Skeletal muscle satellite cell (primary cell): ENCODE data around the gene NT5C2.
"Not testable (repeated sequence)": the region's sequence is repeated elsewhere in the genome, so short reads cannot be mapped to it uniquely, and the experiment has no call there.

ENCODE experiments used
- H3K27me3 ChIP-seq: 2 replicates; pipeline ENCODE4 v1.7.0; 2013; ENCODE audit warnings: low read length; ENCODE audit not compliant: control insufficient read depth, insufficient read depth
- H3K36me3 ChIP-seq: 2 replicates; pipeline ENCODE4 v1.7.0; 2013; ENCODE audit warnings: mild to moderate bottlenecking, control low read depth, low read length; ENCODE audit not compliant: insufficient read depth
- H3K4me1 ChIP-seq: 2 replicates; pipeline ENCODE4 v1.7.0; 2013; ENCODE audit warnings: low read length; ENCODE audit not compliant: control insufficient read depth, insufficient read depth
- H3K4me2 ChIP-seq: 2 replicates; pipeline ENCODE4 v1.7.0; 2013; ENCODE audit warnings: mild to moderate bottlenecking, low read length
- H3K4me3 ChIP-seq: 2 replicates; pipeline ENCODE4 v1.7.0; 2013; ENCODE audit warnings: low read length
- H3K9ac ChIP-seq: 2 replicates; pipeline ENCODE4 v1.7.0; 2013; ENCODE audit warnings: mild to moderate bottlenecking, low read depth, low read length, moderate library complexity
- H3K9me3 ChIP-seq: replicated peaks from 2 replicates; pipeline ENCODE4 v1.7.0; 2013; ENCODE audit warnings: mild to moderate bottlenecking, control low read depth, low read length

NT5C2 gene

GRCh38 chr10:103139803-103140202 lies 53.3 kb downstream of the NT5C2 start:
- Histone ChIP-seq H3K9ac (no peak overlapping the region), H3K9me3 (no peaks in the 10 kb centered on the region), H3K36me3 (peaks cover 35% of the 10 kb centered on the region), H3K4me1 (peaks cover 3% of the 10 kb centered on the region), H3K4me2 (no peak overlapping the region), H3K4me3 (no peak overlapping the region), H3K27me3 (no peaks in the 10 kb centered on the region)

DNA sequence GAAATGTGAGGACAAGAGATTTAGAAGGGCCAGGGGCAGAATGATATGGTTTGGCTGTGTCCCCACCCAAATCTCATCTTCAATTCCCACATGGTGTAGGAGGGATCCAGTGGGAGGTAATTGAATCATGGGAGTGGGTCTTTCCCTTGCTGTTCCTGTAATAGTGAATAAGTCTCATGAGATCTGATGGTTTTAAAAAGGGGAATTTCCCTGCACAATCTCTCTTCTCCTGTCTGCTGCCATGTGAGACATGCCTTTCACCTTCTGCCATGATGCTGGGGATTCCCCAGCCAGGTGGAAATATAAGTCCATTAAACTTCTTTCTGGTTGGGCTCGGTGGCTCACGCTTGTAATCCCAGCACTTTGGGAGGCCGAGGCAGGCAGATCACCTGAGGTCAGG lies 57.9 kb downstream of the NT5C2 start:
- H3K36me3 ChIP-seq, result peaks cover 31% of the 10 kb centered on the region

DNA sequence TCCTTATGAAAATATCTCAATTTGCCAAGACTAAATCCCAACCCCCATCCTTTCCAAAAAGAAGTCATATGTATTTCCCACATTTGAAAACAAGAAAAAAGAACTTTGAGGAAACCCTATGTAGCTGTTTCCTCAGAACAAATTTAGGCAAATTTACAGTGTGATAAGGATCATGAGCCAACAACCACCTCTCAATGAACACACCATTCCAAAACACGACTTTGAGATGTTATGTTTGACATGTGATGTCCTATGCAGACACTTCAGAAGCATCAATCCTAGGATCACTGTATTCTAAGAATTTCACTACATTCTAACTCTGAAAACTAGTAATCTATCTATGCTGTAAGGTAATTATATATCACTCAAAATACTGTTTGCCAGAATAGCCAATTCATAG lies 62.2 kb downstream of the NT5C2 start:
- Histone ChIP-seq H3K9ac (no peak overlapping the region), H3K4me3 (no peak overlapping the region), H3K9me3 (no peaks in the 10 kb centered on the region), H3K36me3 (peaks cover 20% of the 10 kb centered on the region), H3K4me1 (peaks cover 1% of the 10 kb centered on the region), H3K27me3 (no peaks in the 10 kb centered on the region), H3K4me2 (no peak overlapping the region)

More for the DNA sequence above, 57.9 kb downstream of the NT5C2 start:
- H3K27me3 ChIP-seq, H3K4me2 ChIP-seq, H3K4me3 ChIP-seq, H3K9ac ChIP-seq, H3K4me1 ChIP-seq, H3K9me3 ChIP-seq: not testable (repeated sequence)

- not testable (repeated sequence) for H3K4me2 ChIP-seq, H3K9me3 ChIP-seq, H3K4me3 ChIP-seq, H3K27me3 ChIP-seq, H3K9ac ChIP-seq, H3K4me1 ChIP-seq
- peaks cover 21% of the 10 kb centered on the region for H3K36me3 ChIP-seq
Measured at GRCh38 chr10:103130180-103130579, 62.9 kb downstream of the NT5C2 start.

GRCh38 chr10:103127241-103127640 lies 65.8 kb downstream of the NT5C2 start:
- H3K27me3 ChIP-seq, result no peaks in the 10 kb centered on the region
- no peak overlapping the region for H3K4me2 ChIP-seq
- no peaks in the 10 kb centered on the region for H3K9me3 ChIP-seq
- H3K4me3 ChIP-seq, result no peak overlapping the region
- peaks cover 5% of the 10 kb centered on the region for H3K4me1 ChIP-seq
- H3K36me3 ChIP-seq, result peaks cover 14% of the 10 kb centered on the region
- H3K9ac ChIP-seq, result no peak overlapping the region

DNA sequence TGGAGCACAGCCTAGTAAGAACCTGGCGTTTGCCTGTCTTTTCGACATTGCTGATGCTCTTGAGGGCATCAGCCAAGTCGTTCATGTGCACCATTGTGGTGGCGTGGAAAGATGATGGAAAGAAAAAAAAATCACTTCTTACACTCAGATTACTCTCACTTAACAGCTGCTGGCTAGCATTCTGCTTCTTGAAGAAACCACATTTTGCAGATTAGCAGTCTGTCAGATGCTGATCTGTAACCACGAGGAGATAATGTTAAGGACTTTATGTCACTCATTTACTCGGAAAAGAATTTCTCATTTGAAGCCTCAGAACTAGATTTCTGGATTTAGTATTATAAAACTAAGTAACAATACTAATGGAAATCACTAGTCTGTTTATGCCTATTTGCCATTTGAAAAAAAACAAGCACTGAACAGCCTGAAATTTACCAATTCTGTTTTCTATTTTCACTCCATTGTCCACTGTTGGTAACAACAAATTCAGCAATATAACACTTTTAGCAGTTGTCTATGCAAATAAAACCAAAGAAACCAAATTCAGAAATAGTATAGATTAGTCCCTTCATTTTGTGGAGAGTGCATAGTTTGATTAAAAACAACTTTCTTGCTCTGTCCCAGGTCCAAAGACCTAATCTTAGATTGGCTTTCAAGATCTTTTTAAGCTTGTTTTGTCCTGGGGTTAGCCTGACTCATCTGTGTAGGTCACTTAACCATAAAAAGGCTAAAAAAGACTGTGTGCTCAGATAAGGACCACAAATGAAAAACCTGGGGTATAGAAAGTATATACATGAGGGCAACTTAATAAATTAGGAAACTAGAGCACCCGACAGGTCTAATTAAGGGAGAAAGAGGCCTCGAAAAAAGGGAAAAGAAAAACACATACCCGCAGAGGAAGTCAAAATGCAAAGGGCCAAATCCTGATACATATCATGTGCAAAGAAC lies 67.5 kb downstream of the NT5C2 start:
- Histone ChIP-seq H3K4me3 (no peak overlapping the region), H3K4me2 (no peak overlapping the region), H3K9me3 (no peaks in the 10 kb centered on the region), H3K36me3 (peaks cover 14% of the 10 kb centered on the region), H3K4me1 (peaks cover 10% of the 10 kb centered on the region), H3K27me3 (no peaks in the 10 kb centered on the region), H3K9ac (no peak overlapping the region)

GRCh38 chr10:103124420-103125096 lies 68.5 kb downstream of the NT5C2 start:
- no peak overlapping the region for H3K4me3 ChIP-seq
- H3K9me3 ChIP-seq, result no peaks in the 10 kb centered on the region
- no peak overlapping the region for H3K4me2 ChIP-seq
- peaks cover 14% of the 10 kb centered on the region for H3K36me3 ChIP-seq
- no peaks in the 10 kb centered on the region for H3K27me3 ChIP-seq
- peaks cover 10% of the 10 kb centered on the region for H3K4me1 ChIP-seq
- H3K9ac ChIP-seq, result no peak overlapping the region

DNA sequence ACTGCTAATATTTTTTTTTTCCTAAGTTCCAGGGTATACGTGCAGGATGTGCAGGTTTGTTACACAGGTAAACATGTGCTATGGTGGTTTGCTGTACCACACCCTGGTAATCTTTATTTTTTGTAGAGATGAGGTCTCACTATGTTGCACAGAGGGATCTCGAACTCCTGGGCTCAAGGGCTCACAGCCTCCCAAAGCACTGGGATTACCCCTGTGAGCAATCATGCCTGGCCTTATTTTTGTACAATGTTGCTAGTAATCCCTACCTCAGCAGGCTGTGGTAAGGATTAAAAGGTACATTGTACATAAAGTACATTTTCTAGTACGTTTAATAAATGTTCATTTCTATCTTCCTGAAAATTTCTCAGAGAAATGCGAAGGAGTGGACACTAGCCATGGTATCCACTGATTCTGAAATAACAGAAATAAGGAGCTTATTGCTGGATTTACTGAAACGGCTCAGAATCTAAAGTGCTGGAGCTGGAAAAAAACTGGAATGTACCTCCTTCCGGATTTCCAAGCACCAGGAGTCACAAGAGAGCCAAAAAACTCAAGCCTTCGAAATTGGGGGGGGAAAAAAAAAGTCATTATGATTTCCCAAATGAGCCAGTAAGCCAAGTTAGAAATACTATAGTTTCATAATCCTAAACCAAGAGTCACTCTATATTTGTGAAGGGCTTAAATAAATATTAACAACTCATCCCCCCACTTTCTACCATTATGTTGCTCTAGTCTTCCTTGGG lies 69.6 kb downstream of the NT5C2 start:
- Histone ChIP-seq H3K9ac (no peak overlapping the region), H3K9me3 (no peaks in the 10 kb centered on the region), H3K4me1 (peaks cover 10% of the 10 kb centered on the region), H3K27me3 (no peaks in the 10 kb centered on the region), H3K36me3 (peaks cover 14% of the 10 kb centered on the region), H3K4me3 (no peak overlapping the region), H3K4me2 (no peak overlapping the region)

GRCh38 chr10:103120977-103121735 lies 71.9 kb downstream of the NT5C2 start:
- peaks cover 10% of the 10 kb centered on the region for H3K4me1 ChIP-seq
- H3K36me3 ChIP-seq, result peaks cover 16% of the 10 kb centered on the region
- no peak overlapping the region for H3K4me3 ChIP-seq
- H3K27me3 ChIP-seq, result no peaks in the 10 kb centered on the region
- no peak overlapping the region for H3K9ac ChIP-seq
- no peaks in the 10 kb centered on the region for H3K9me3 ChIP-seq
- no peak overlapping the region for H3K4me2 ChIP-seq

DNA sequence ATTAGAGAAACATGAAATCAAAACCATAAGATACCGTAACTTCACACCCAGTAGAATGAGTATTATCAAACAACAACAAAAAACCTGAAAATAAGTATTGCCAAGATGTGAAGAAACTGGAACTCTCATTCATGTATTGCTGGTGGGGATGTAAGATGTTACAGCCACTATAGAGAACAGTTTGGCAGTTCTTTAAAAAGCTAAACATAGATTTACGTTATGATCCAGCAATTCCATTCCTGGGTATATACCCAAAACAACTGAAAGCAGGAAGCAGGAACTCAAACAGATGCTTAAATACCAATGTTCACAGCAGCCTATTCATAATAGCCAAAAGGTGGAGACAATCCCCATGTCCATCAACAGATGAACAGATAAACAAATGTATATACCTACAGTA lies 72.5 kb downstream of the NT5C2 start:
- no peaks in the 10 kb centered on the region for H3K27me3 ChIP-seq
- peaks cover 10% of the 10 kb centered on the region for H3K36me3 ChIP-seq
- no peak overlapping the region for H3K4me2 ChIP-seq
- H3K9me3 ChIP-seq, result no peaks in the 10 kb centered on the region
- peaks cover 5% of the 10 kb centered on the region for H3K4me1 ChIP-seq
- H3K9ac ChIP-seq, result no peak overlapping the region
- H3K4me3 ChIP-seq, result no peak overlapping the region

GRCh38 chr10:103117247-103117646 lies 75.8 kb downstream of the NT5C2 start:
- Histone ChIP-seq H3K4me1 (peaks cover 5% of the 10 kb centered on the region), H3K36me3 (peaks cover 12% of the 10 kb centered on the region)

More at GRCh38 chr10:103117247-103117646, 75.8 kb downstream of the NT5C2 start:
- H3K4me2 ChIP-seq, result no peak overlapping the region
- H3K4me3 ChIP-seq, result no peak overlapping the region
- H3K9ac ChIP-seq, result no peak overlapping the region
- H3K27me3 ChIP-seq, result no peaks in the 10 kb centered on the region
- H3K9me3 ChIP-seq, result no peaks in the 10 kb centered on the region
